Fibroblast of lung (primary cell): ENCODE data around the gene KRTAP5-1. TPM values are rescaled to one million over a fixed set of nuclear protein-coding genes. Genes with fewer than 3 reads are reported as not detected.

Source experiments
- DNase-seq, 2 donors: peaks; one replicate each; pipeline versions ENCODE4 v3.0.0 to v3.0.0-alpha.2; 2010; ENCODE audit warnings: low read depth in 2 of 2
- H2AFZ ChIP-seq: 2 replicates; pipeline ENCODE4 v1.5.1; 2012; ENCODE audit warnings: low read length, control low read depth, inconsistent platforms
- H3K27ac ChIP-seq: 2 replicates; pipeline ENCODE4 v1.5.1; 2011; ENCODE audit warnings: low read length, control low read depth; ENCODE audit not compliant: insufficient read depth
- H3K27me3 ChIP-seq: 2 replicates; pipeline ENCODE4 v1.5.1; 2011; ENCODE audit warnings: mild to moderate bottlenecking, low read length; ENCODE audit not compliant: control insufficient read depth, insufficient read depth
- H3K36me3 ChIP-seq: 2 replicates; pipeline ENCODE4 v1.5.1; 2011; ENCODE audit warnings: low read length; ENCODE audit not compliant: control insufficient read depth, insufficient read depth
- H3K4me1 ChIP-seq: 2 replicates; pipeline ENCODE4 v1.5.1; 2011; ENCODE audit warnings: low read length; ENCODE audit not compliant: control insufficient read depth, insufficient read depth; ENCODE audit errors: extremely low read depth
- H3K4me2 ChIP-seq: 2 replicates; pipeline ENCODE4 v1.5.1; 2011; ENCODE audit warnings: low read length, control low read depth; ENCODE audit not compliant: insufficient read depth; ENCODE audit errors: extremely low read depth
- H3K4me3 ChIP-seq, 4 experiments: fragments of 200-600 bp in 1 of 4; sonication (generic) in 1 of 4; replicated peaks in 1 of 4; 2 replicates each; pipeline ENCODE4 v1.5.1; 2011 to 2016; ENCODE audit warnings: low read length in 4 of 4, low read depth in 3 of 4, mild to moderate bottlenecking in 3 of 4, control low read depth in 2 of 4, inconsistent platforms in 1 of 4, mixed read lengths in 1 of 4; ENCODE audit not compliant: insufficient read depth in 1 of 4; ENCODE audit errors: control extremely low read depth in 1 of 4
- H3K79me2 ChIP-seq: 2 replicates; pipeline ENCODE4 v1.5.1; 2012; ENCODE audit warnings: mild to moderate bottlenecking, low read length, inconsistent platforms; ENCODE audit not compliant: control insufficient read depth, insufficient read depth
- H3K9ac ChIP-seq: 2 replicates; pipeline ENCODE4 v1.5.1; 2011; ENCODE audit warnings: mild to moderate bottlenecking, low read length, control low read depth; ENCODE audit not compliant: insufficient read depth
- H3K9me3 ChIP-seq: 2 replicates; pipeline ENCODE4 v1.5.1; 2012; ENCODE audit warnings: low read depth, low read length; ENCODE audit not compliant: control insufficient read depth, insufficient read depth
- H4K20me1 ChIP-seq: 2 replicates; pipeline ENCODE4 v1.5.1; 2011; ENCODE audit warnings: low read length; ENCODE audit not compliant: control insufficient read depth, insufficient read depth; ENCODE audit errors: extremely low read depth
- CTCF ChIP-seq, 2 donors: IDR thresholded peaks in 1 of 2; conservative IDR thresholded peaks in 1 of 2; 1 replicate in 1 of 2; 2 replicates in 1 of 2; pipeline ENCODE4 v1.5.1; 2011 to 2012; ENCODE audit warnings: low read length in 2 of 2, control low read depth in 1 of 2, inconsistent platforms in 1 of 2, low read depth in 1 of 2, mild to moderate bottlenecking in 1 of 2
- EZH2 ChIP-seq: IDR thresholded peaks from 2 replicates; pipeline ENCODE4 v1.5.1; 2012; ENCODE audit warnings: low read length, control low read depth, mild to moderate bottlenecking; ENCODE audit errors: missing control alignments
- polyA plus RNA-seq, 2 donors: library from polyadenylated mRNA; depleted of rRNA in 1 of 2; stranded (reverse) in 1 of 2; unstranded in 1 of 2; fragments of >200 nt; gene quantifications; 2 replicates each; pipeline ENCODE4 v1.2.1, GENCODE V29; 2011 to 2012; ENCODE audit warnings: missing spikeins in 1 of 2
- total RNA-seq: library from RNA; depleted of rRNA; stranded (reverse); fragments of >200 nt; gene quantifications from 2 replicates; pipeline ENCODE4 v1.2.1, GENCODE V29; 2014

The KRTAP5-1 gene
- total and polyA plus RNA-seq, 2 donors (not counting 1 experiment from before 2014, with no cell fraction given) = not detected

GRCh38 chr11:1560649-1561251 is 24.3 kb downstream of the KRTAP5-1 start:
- Histone ChIP-seq H3K9ac (no peak overlapping the region), H3K9me3 (no peaks in the 10 kb centered on the region), H3K27me3 (no peaks in the 10 kb centered on the region), H4K20me1 (no peaks in the 10 kb centered on the region), H3K27ac (no peak overlapping the region), H3K79me2 (no peaks in the 10 kb centered on the region), H3K36me3 (no peaks in the 10 kb centered on the region), H3K4me1 (peaks cover 5% of the 10 kb centered on the region), H3K4me2 (no peak overlapping the region), H3K4me3 (no peak overlapping the region), H2AFZ (no peak overlapping the region)
- TF ChIP-seq CTCF (conservative IDR thresholded peaks at IDR 0.05 in 1 of 2, IDR thresholded peaks at IDR 0.05 in 1 of 2; ENCODE audit: low read depth in 1 of 2, low read length in 2 of 2) (no peak), EZH2 (no peak)
- no peak for DNase-seq

GRCh38 chr11:1560002-1560648 is 25.0 kb downstream of the KRTAP5-1 start:
- Histone ChIP-seq H3K27me3 (no peaks in the 10 kb centered on the region), H3K27ac (no peak overlapping the region), H3K9ac (no peak overlapping the region), H3K36me3 (no peaks in the 10 kb centered on the region), H3K4me3 (no peak overlapping the region), H3K4me1 (peaks cover 5% of the 10 kb centered on the region), H3K79me2 (no peaks in the 10 kb centered on the region), H3K9me3 (no peaks in the 10 kb centered on the region), H3K4me2 (no peak overlapping the region), H4K20me1 (no peaks in the 10 kb centered on the region), H2AFZ (no peak overlapping the region)
- no peak for TF ChIP-seq EZH2
- DNase-seq = no peak

GRCh38 chr11:1559111-1559951 is 25.8 kb downstream of the KRTAP5-1 start:
- H3K36me3 ChIP-seq = no peaks in the 10 kb centered on the region
- H3K4me3 ChIP-seq = no peak overlapping the region
- no peak overlapping the region for H3K9ac ChIP-seq
- H4K20me1 ChIP-seq = no peaks in the 10 kb centered on the region
- no peaks in the 10 kb centered on the region for H3K27me3 ChIP-seq
- peak; percentile 69 to 76 for DNase-seq
- no peaks in the 10 kb centered on the region for H3K9me3 ChIP-seq
- no peak overlapping the region for H3K4me2 ChIP-seq
- H3K27ac ChIP-seq = no peak overlapping the region
- H3K4me1 ChIP-seq = peaks cover 5% of the 10 kb centered on the region
- H3K79me2 ChIP-seq = no peaks in the 10 kb centered on the region
- TF ChIP-seq EZH2 (no peak), CTCF (conservative IDR thresholded peaks at IDR 0.05 in 1 of 2, IDR thresholded peaks at IDR 0.05 in 1 of 2; ENCODE audit: low read depth in 1 of 2, low read length in 2 of 2) (no peak)
- H2AFZ ChIP-seq = no peak overlapping the region
